IMR-90 (cell line): ENCODE measurements around the gene HACL1.

Source experiments
- BHLHE40 ChIP-seq: fragments of 150-350 bp; IDR thresholded peaks from 2 replicates; pipeline ENCODE4 v1.6.1; 2016; ENCODE audit warnings: mild to moderate bottlenecking, low read depth, low read length
- FOS ChIP-seq: fragments of 150-350 bp; IDR thresholded peaks from 2 replicates; pipeline ENCODE4 v1.6.1; 2016; ENCODE audit warnings: low read depth, low read length
- RFX5 ChIP-seq: IDR thresholded peaks from 2 replicates; pipeline ENCODE4 v1.8.0; 2012; ENCODE audit warnings: low read depth, mild to moderate bottlenecking, low read length, moderate library complexity
- SMC3 ChIP-seq: fragments of 150-350 bp; IDR thresholded peaks from 2 replicates; pipeline ENCODE4 v1.6.1; 2016; ENCODE audit warnings: low read depth, mild to moderate bottlenecking, antibody characterized with exemption, low read length, moderate library complexity
- TF ChIP-seq, protein P1 (sequence below): conservative IDR thresholded peaks from 2 replicates; pipeline ENCODE4 v1.5.1; 2012; ENCODE audit warnings: mild to moderate bottlenecking, low read depth, low read length, improper control_type of control experiment

DNA sequence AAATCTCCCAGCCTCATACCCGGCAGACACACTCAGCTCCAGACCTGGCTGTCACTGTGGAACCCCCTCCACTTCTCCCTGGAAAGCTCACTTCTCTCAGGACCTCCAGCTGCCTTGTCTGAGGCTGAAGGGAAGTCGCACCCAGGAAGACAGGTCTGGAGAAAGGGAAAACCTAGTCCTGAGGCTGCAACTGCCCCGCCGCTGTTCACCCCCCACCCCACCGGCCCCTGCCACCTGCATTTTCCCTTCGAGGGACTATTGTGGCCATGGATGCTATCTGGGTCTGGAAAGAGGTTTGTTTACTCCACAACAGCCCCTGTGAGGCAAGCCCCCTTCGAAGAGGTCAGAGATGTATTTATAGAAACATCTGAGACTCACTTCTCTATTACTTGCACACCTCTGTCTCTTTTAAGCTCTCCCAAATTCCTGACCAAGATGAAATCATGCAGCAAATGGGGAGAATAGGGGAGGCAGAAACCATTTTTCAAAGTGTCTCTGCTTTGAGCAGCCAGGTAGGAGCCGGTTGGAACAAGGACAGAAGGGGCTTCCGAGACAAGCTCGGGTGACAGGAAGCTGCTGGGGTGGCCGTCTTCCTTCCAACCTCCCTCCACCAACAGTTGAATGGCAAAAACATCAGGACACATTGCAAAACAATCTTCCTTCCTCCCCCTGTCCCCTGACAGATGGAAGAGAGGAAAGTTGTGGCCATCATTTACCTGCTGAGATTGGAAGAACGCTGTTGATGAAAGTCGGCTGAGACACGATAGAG, 80.4 kb downstream of the HACL1 start:
- no peak for TF ChIP-seq BHLHE40
- no peak for TF ChIP-seq FOS
- TF ChIP-seq RFX5: no peak
- TF ChIP-seq, protein P1, sequence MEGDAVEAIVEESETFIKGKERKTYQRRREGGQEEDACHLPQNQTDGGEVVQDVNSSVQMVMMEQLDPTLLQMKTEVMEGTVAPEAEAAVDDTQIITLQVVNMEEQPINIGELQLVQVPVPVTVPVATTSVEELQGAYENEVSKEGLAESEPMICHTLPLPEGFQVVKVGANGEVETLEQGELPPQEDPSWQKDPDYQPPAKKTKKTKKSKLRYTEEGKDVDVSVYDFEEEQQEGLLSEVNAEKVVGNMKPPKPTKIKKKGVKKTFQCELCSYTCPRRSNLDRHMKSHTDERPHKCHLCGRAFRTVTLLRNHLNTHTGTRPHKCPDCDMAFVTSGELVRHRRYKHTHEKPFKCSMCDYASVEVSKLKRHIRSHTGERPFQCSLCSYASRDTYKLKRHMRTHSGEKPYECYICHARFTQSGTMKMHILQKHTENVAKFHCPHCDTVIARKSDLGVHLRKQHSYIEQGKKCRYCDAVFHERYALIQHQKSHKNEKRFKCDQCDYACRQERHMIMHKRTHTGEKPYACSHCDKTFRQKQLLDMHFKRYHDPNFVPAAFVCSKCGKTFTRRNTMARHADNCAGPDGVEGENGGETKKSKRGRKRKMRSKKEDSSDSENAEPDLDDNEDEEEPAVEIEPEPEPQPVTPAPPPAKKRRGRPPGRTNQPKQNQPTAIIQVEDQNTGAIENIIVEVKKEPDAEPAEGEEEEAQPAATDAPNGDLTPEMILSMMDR: no peak
- no peak for TF ChIP-seq SMC3
